K562 (cell line): ENCODE data around the gene RYR1. TPM values are rescaled to one million over a fixed set of nuclear protein-coding genes. Genes with fewer than 3 reads are reported as not detected.
A peak's percentile ranks its signal among the peaks of the same experiment; 100 is the strongest.

Experiments used
- BRCA1 ChIP-seq, 2 experiments: fragments of 450-650 bp in 1 of 2; sonication (generic) in 1 of 2; formaldehyde crosslinking in 1 of 2; IDR thresholded peaks; 2 replicates each; pipeline versions ENCODE4 v1.5.0 to v1.6.1; 2017 to 2020; ENCODE audit warnings: mild to moderate bottlenecking in 1 of 2, missing genetic modification reagents in 1 of 2
- KDM1A ChIP-seq, 2 experiments: fragments of 450-650 bp; IDR thresholded peaks; 2 replicates each; pipeline ENCODE4 v1.6.1; 2016; ENCODE audit warnings: mild to moderate bottlenecking in 2 of 2
- MCM3 ChIP-seq: fragments of 450-650 bp; IDR thresholded peaks from 2 replicates; pipeline ENCODE4 v1.6.1; 2016
- MEF2A ChIP-seq: IDR thresholded peaks from 2 replicates; pipeline ENCODE4 v1.6.1; 2011; ENCODE audit warnings: low read depth, mild to moderate bottlenecking, low read length, moderate library complexity; ENCODE audit not compliant: control insufficient read depth
- NBN ChIP-seq: fragments of 450-650 bp; IDR thresholded peaks from 2 replicates; pipeline ENCODE4 v1.6.1; 2016; ENCODE audit warnings: low read depth, mild to moderate bottlenecking
- NR3C1 ChIP-seq: sonication (generic); formaldehyde crosslinking; IDR thresholded peaks from 2 replicates; pipeline ENCODE4 v1.8.1; 2022; ENCODE audit warnings: missing genetic modification reagents
- PCBP1 ChIP-seq: fragments of 200-400 bp; formaldehyde crosslinking; IDR thresholded peaks from 2 replicates; pipeline ENCODE4 v1.6.1; 2018; ENCODE audit warnings: mild to moderate bottlenecking, low read depth, low read length; ENCODE audit not compliant: poor library complexity, severe bottlenecking
- PHB2 ChIP-seq: fragments of 450-650 bp; IDR thresholded peaks from 2 replicates; pipeline ENCODE4 v1.6.1; 2017; ENCODE audit warnings: low read depth
- RAD21 ChIP-seq, 2 experiments: fragments of 250-450 bp in 1 of 2; fragments of 450-650 bp in 1 of 2; sonication (Bioruptor Pico) in 1 of 2; formaldehyde crosslinking in 1 of 2; IDR thresholded peaks in 1 of 2; conservative IDR thresholded peaks in 1 of 2; 2 replicates each; pipeline versions ENCODE4 v1.4.0 to v1.8.0; 2020 to 2022; ENCODE audit warnings: mild to moderate bottlenecking in 2 of 2, moderate library complexity in 1 of 2
- ZC3H11A ChIP-seq: IDR thresholded peaks from 2 replicates; pipeline ENCODE4 v1.6.1; 2012; ENCODE audit warnings: low read depth, low read length, improper control_type of control experiment
- ZNF717 ChIP-seq: fragments of 250-450 bp; sonication (Bioruptor Pico); IDR thresholded peaks from 2 replicates; pipeline ENCODE4 v1.5.0; 2021
- polyA plus RNA-seq, 8 experiments: library from polyadenylated mRNA; depleted of rRNA in 4 of 8; stranded (reverse) in 5 of 8; unstranded in 3 of 8; fragments of >200 nt; fragmentation: Nextera tagmentation in 2 of 8; fragmentation: Illumina TruSeq in 1 of 8; extraction: Ambion mirVana in 2 of 8; extraction: Trizol in 1 of 8; gene quantifications; 2 replicates each; pipeline versions ENCODE4 v1.2.1 to v1.2.3, GENCODE V29; 2011 to 2014; ENCODE audit warnings: inconsistent platforms in 1 of 8, missing spikeins in 1 of 8
- total RNA-seq, 7 experiments: library from RNA; depleted of rRNA in 6 of 7; stranded (reverse); fragments of >200 nt in 6 of 7; fragmentation: Illumina TruSeq in 2 of 7; extraction: Trizol in 2 of 7; gene quantifications; 2 replicates each; pipeline versions ENCODE4 v1.2.1 to v1.2.3, GENCODE V29; 2011 to 2021; ENCODE audit warnings: low replicate concordance in 1 of 7
- TF ChIP-seq, protein P1 (sequence below): fragments of 450-650 bp; conservative IDR thresholded peaks from 2 replicates; pipeline ENCODE4 v1.6.1; 2016; ENCODE audit warnings: missing genetic modification characterization, low read depth, mild to moderate bottlenecking, control low read depth, missing compliant biosample characterization
- TF ChIP-seq, protein P2 (sequence below), 2 experiments: fragments of 450-650 bp in 1 of 2; IDR thresholded peaks; 2 replicates each; pipeline ENCODE4 v1.6.1; 2011 to 2017; ENCODE audit warnings: low read depth in 2 of 2, antibody characterized with exemption in 1 of 2, borderline replicate concordance in 1 of 2, low read length in 1 of 2, mild to moderate bottlenecking in 1 of 2, mixed read lengths in 1 of 2; ENCODE audit not compliant: control insufficient read depth in 1 of 2
- TF ChIP-seq, protein P3 (sequence below): fragments of 450-650 bp; IDR thresholded peaks from 2 replicates; pipeline ENCODE4 v1.6.1; 2018; ENCODE audit warnings: mild to moderate bottlenecking, low read depth; ENCODE audit not compliant: partially characterized antibody
- TF ChIP-seq, protein P4 (sequence below): fragments of 250-450 bp; sonication (Bioruptor Pico); IDR thresholded peaks from 2 replicates; pipeline ENCODE4 v1.4.0; 2020; ENCODE audit warnings: mild to moderate bottlenecking
- TF ChIP-seq, protein P5 (sequence below): fragments of 450-650 bp; IDR thresholded peaks from 2 replicates; pipeline ENCODE4 v1.6.1; 2017; ENCODE audit warnings: mild to moderate bottlenecking, moderate library complexity

RYR1 gene
- total and polyA plus RNA-seq, 9 of the 15 experiments (the other 6 are each of a cell fraction or from before 2014, with no cell fraction given), result 0.11 to 7.4 (median 3.7) TPM

DNA sequence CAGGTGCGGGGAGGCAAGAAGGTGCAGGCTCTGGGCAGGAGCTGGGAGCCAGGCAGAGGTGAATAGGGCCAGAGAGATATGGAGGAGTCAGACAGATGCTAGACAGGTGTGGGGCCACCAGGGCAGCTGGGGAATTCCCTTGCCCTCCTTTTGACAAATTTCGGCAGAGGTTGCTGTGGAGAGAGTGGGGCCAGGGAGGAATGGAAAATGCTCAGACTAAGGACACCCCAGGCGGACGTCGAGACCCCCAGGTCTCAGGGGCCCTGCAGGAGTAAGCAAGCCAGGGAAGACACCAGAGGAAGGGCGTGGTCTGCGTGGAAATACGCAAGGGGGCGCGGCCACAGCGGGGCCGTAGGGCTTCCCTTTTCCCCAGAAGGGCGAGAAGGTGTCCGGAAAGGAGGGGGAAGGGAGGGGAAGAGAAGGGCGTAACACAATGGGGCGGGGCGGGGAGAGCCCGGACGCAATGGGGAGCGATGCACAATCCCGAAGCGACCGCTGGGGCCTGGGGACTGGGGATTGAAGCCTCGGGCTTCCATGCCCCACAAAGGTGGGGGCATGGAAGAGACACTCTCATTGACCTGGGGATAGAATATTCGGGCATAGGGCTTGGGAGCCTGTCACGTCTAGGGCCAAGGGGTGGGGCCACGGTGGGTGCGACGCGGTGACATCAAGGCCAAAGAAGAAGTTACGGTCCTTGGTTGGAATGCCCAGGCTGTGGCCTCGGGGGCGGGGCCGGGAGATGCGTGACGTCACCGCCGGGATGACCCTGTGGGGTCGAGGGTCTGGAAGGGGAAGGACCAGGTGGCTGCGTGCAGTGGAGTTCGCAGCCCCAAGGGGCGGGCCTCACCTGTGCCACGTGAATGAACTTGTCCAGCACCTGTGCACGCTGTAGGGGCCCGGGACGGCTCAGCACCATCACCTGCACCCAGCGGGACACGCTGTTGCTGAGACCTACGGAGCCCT, 15.7 kb upstream of the RYR1 start (continued):
- TF ChIP-seq, protein P1, sequence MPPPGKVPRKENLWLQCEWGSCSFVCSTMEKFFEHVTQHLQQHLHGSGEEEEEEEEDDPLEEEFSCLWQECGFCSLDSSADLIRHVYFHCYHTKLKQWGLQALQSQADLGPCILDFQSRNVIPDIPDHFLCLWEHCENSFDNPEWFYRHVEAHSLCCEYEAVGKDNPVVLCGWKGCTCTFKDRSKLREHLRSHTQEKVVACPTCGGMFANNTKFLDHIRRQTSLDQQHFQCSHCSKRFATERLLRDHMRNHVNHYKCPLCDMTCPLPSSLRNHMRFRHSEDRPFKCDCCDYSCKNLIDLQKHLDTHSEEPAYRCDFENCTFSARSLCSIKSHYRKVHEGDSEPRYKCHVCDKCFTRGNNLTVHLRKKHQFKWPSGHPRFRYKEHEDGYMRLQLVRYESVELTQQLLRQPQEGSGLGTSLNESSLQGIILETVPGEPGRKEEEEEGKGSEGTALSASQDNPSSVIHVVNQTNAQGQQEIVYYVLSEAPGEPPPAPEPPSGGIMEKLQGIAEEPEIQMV (tag), result peak; percentile 96
- TF ChIP-seq MEF2A, result no peak
- TF ChIP-seq NR3C1 (CRISPR knock-in tag), result no peak
- TF ChIP-seq PCBP1, result peak; percentile 65
- TF ChIP-seq ZC3H11A, result no peak
- TF ChIP-seq, protein P2, sequence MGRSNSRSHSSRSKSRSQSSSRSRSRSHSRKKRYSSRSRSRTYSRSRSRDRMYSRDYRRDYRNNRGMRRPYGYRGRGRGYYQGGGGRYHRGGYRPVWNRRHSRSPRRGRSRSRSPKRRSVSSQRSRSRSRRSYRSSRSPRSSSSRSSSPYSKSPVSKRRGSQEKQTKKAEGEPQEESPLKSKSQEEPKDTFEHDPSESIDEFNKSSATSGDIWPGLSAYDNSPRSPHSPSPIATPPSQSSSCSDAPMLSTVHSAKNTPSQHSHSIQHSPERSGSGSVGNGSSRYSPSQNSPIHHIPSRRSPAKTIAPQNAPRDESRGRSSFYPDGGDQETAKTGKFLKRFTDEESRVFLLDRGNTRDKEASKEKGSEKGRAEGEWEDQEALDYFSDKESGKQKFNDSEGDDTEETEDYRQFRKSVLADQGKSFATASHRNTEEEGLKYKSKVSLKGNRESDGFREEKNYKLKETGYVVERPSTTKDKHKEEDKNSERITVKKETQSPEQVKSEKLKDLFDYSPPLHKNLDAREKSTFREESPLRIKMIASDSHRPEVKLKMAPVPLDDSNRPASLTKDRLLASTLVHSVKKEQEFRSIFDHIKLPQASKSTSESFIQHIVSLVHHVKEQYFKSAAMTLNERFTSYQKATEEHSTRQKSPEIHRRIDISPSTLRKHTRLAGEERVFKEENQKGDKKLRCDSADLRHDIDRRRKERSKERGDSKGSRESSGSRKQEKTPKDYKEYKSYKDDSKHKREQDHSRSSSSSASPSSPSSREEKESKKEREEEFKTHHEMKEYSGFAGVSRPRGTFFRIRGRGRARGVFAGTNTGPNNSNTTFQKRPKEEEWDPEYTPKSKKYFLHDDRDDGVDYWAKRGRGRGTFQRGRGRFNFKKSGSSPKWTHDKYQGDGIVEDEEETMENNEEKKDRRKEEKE (IDR thresholded peaks at IDR 0.05; ENCODE audit: borderline replicate concordance in 1 of 2, control insufficient read depth in 1 of 2, low read depth in 2 of 2, low read length in 1 of 2), result 0 out of 4 replicates have a peak, but pooled peaks of 1 of the 2 experiments have one; percentile 34
- 0 out of 2 replicates have a peak, but pooled peaks have one; percentile 56 for TF ChIP-seq NBN
- no peak for TF ChIP-seq BRCA1 (IDR thresholded peaks at IDR 0.05)
- no peak for TF ChIP-seq BRCA1 (CRISPR knock-in tag; IDR thresholded peaks at IDR 0.05)
- no peak for TF ChIP-seq MCM3
- TF ChIP-seq ZNF717 (CRISPR knock-in tag), result no peak
- TF ChIP-seq, protein P3, sequence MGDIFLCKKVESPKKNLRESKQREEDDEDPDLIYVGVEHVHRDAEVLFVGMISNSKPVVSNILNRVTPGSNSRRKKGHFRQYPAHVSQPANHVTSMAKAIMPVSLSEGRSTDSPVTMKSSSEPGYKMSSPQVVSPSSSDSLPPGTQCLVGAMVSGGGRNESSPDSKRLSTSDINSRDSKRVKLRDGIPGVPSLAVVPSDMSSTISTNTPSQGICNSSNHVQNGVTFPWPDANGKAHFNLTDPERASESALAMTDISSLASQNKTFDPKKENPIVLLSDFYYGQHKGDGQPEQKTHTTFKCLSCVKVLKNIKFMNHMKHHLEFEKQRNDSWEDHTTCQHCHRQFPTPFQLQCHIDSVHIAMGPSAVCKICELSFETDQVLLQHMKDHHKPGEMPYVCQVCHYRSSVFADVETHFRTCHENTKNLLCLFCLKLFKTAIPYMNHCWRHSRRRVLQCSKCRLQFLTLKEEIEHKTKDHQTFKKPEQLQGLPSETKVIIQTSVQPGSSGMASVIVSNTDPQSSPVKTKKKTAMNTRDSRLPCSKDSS, result no peak
- TF ChIP-seq, protein P4, sequence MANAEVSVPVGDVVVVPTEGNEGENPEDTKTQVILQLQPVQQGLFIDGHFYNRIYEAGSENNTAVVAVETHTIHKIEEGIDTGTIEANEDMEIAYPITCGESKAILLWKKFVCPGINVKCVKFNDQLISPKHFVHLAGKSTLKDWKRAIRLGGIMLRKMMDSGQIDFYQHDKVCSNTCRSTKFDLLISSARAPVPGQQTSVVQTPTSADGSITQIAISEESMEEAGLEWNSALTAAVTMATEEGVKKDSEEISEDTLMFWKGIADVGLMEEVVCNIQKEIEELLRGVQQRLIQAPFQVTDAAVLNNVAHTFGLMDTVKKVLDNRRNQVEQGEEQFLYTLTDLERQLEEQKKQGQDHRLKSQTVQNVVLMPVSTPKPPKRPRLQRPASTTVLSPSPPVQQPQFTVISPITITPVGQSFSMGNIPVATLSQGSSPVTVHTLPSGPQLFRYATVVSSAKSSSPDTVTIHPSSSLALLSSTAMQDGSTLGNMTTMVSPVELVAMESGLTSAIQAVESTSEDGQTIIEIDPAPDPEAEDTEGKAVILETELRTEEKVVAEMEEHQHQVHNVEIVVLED (CRISPR knock-in tag), result peak; percentile 57
- 0 out of 4 replicates have a peak, but pooled peaks of 1 of the 2 experiments have one; percentile 3 for TF ChIP-seq RAD21 (CRISPR knock-in tag; conservative IDR thresholded peaks at IDR 0.05 in 1 of 2, IDR thresholded peaks at IDR 0.05 in 1 of 2)
- no peak for TF ChIP-seq KDM1A (IDR thresholded peaks at IDR 0.05)
- TF ChIP-seq, protein P5, sequence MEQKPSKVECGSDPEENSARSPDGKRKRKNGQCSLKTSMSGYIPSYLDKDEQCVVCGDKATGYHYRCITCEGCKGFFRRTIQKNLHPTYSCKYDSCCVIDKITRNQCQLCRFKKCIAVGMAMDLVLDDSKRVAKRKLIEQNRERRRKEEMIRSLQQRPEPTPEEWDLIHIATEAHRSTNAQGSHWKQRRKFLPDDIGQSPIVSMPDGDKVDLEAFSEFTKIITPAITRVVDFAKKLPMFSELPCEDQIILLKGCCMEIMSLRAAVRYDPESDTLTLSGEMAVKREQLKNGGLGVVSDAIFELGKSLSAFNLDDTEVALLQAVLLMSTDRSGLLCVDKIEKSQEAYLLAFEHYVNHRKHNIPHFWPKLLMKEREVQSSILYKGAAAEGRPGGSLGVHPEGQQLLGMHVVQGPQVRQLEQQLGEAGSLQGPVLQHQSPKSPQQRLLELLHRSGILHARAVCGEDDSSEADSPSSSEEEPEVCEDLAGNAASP, result no peak
- no peak for TF ChIP-seq PHB2
